NCI-H1930 (cell line): Measurements from ENCODE around the gene CYBC1.
A peak's percentile ranks its signal among the peaks of the same experiment; 100 is the strongest.
"Not testable (repeated sequence)": the region's sequence is repeated elsewhere in the genome, so short reads cannot be mapped to it uniquely, and the experiment has no call there.

Experiments used
- DNase-seq, 2 experiments: peaks; one replicate each; lab custom pipeline; 2025; lab: John Stamatoyannopoulos, UW

The CYBC1 gene

GRCh38 chr17:82434216-82434565 lies 16.4 kb downstream of the CYBC1 start:
- DNase-seq: no peak

DNA sequence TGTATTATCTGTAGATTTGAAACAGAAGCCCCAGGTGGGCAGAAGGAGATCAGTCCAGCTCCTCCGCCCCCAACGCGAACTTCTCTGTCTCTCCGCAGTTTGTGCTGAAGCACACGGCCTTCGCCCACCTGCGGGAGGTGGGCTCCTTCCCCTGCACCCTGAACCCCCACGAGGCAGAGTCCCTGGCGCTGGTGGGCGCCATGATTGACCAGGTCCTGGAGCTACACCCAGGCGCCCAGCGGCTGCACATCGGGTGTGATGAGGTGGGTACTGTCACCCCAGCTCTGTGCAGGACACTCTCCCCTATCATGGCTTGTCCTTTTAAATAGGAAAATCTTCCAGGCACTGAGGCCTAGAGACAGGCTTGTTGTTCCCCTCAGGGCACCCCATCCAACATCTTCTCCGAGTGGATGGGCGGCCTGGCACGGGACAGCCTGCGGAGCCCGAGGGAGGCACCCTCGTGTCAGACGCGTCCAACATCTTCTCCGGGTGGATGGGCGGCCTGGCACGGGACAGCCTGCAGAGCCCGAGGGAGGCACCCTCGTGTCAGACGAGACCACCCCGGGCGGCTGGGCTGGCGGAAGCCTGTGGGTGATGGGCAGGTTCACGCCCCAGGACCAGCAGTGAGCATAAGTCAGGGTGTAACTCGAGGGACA lies 16.9 kb downstream of the CYBC1 start:
- DNase-seq: no peak

- DNase-seq: no peak
Observed at GRCh38 chr17:82432017-82432416, 18.5 kb downstream of the CYBC1 start.

- no peak for DNase-seq
Observed at GRCh38 chr17:82429824-82430223, 20.7 kb downstream of the CYBC1 start.

DNA sequence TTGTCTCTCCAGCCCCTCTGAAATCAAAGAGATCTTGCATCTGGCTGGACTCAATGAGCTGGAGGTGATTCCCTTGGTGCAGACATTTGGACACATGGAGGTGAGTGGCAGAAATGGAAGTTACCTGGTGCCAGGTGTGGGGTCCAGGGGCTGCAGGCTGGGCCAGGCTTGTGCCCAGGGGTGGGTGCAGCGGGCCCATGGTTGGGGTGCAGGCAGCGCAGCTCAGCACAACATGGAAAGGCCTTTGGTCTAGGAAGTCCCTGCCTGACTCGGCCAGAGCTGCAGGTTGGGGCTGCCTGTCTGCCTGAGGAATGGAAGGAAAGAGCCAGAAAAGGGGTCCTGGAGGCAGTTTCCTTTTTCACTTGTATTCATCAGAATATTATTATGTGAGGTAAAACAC lies 22.0 kb downstream of the CYBC1 start:
- no peak for DNase-seq

- no peak for DNase-seq
Observed at GRCh38 chr17:82424863-82425159, 25.7 kb downstream of the CYBC1 start.

DNA sequence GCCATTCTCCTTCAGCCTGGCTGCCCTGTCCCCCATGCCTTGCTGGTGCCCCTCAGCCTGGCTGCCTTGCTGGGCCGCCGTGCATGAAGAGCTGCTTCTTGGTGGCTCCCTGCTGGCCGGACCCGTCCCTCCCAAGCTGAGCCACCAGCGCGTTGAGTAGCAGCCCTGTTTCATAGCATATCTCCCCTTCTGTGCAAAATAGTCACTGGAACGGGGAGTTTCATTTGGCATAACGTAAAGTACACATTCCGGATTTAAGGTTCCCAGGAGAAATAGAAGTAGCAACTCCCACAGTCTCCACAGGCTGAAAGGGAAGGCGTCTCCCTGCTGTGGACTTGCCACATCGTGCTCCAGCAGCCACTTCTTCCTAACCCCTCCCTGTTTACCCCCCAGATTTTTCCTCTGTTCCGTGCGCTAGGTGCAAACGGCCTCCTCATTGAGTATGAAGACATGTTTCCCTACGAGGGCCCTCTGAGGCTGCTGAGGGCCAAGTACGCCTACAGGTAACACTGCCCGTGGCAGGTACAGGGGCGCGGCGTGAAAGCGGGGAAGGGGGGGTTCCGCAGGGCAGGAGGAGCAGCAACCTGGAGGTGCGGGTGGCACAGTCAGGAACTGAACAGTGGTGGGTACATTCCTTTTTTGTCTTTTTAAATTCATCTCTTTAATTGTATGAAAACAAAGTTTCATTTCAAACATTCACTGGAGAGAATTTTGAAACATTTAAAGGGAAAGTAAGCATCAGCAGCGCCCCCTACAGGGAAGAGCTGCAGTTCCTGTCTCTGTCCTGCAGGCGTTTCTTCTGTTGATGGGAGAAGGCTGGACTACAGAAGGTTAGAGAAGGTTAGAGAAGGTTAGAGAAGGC lies 26.3 kb downstream of the CYBC1 start:
- no peak for DNase-seq

DNA sequence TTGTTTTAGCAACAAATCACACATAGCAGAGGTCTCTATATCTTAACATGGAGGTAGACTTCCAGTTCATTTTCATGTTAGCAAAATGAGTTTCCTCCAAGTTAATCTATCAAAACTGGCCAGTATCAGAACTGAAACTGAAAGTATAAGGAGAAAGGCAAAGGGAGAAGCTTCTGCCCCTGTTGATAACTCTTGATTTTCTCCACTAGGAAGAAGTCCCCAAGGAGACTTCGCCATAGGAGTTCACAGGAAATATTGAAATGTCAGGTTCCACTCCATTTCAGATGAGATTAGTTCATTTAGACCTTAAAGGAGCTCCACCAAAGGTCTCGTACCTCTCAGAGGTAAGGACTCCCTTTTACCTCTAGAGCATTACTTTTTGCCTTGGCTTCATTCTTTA lies 31.0 kb downstream of the CYBC1 start:
- DNase-seq: no peak

DNA sequence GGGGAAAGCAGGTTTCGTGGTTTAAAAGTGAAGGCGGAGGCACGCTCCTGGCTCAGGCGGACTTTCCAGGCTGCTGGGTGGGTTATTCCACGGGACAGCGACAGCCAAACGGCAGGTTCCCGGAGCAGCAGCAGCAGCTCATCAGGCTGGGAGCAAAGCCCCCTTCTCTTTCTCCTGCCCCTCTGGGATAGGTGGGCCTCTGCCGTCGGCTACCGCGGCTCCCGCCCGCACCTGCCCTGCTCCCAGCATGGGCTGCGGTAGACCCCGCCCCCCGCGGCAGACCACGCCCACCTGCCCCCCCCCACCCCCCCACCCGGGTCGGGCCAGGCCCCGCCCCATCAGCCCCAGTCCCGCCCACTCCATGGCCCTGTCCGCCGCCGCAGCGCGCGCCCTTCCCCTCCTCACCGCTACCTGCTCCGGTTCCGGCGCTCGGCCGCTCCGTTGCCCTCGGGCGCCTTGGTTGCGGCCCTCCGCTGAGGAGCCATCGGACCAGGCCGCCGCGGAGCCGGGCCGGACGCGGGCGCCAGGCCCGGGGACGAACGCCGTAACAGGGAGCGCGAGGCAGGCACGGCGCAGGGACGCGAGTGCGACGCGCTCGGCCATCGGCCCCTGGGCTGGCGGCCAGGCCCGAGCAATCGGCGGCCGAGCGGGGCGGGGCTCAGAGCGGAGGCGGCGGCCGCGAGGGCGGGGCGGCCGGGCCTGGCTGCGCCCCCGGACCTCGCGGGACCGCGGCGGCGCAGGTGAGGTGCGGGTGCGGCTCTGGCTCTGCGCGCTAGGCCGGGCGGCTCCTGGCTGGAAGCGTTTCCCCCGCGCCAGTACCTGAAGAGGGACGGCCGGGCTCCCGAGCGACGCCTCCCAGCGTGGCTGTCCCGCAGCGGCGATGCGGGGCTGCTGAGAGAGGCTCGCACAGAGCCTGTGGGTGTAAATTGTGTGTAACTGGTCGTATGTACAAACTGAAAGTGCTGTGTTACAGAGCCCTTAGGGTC lies 32.3 kb downstream of the CYBC1 start, which contains the start of the genes HEXD and OGFOD3:
Gene HEXD (plus strand): TSS at position 347 of the 986 bp plus-strand sequence. CDS start 1,453 bp downstream, outside the sequence.
Gene OGFOD3 (minus strand): TSS at position 586 of the 986 bp plus-strand sequence. CDS start 101 bp downstream, at position 485.
- peak; percentile 83 to 92 for DNase-seq

DNA sequence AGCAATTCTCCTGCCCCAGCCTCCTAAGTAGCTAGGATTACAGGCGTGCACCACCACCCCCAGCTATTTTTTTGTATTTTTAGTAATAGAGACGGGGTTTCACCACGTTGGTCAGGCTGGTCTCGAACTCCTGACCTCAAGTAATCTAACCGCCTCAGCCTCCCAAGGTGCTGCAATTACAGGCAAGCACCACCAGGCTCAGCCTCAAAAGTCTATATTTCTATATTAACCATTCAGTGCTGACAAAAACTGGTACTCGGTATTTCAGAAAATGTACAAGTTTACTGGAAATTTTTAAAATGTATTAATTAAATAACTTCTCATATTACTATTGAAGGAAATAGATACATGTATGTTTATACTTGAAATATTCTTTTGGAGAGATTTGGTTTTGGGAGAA lies 33.8 kb downstream of the CYBC1 start:
- DNase-seq: no peak

DNA sequence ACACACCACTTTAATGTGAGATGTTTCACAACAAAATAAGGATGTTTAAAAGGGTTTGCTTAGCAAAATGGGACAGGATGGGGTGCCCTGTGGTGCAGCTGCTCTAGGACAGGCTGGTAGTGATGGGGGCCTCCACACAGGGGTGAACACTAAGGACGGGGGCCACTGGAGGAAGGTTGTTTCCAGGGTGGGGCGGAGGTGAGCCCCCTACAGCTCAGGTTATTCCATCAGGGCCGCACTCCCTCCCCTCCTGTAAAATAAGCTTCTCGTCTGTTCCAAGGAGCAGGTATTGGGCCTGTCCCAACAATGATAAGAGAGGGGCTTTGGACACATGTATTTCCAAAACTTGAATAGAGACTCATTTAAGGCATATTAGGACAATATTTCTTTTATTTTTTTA lies 34.3 kb downstream of the CYBC1 start:
- no peak for DNase-seq

GRCh38 chr17:82415786-82416185 lies 34.8 kb downstream of the CYBC1 start:
- DNase-seq: no peak

- DNase-seq: no peak
Observed at GRCh38 chr17:82415336-82415735, 35.2 kb downstream of the CYBC1 start.

DNA sequence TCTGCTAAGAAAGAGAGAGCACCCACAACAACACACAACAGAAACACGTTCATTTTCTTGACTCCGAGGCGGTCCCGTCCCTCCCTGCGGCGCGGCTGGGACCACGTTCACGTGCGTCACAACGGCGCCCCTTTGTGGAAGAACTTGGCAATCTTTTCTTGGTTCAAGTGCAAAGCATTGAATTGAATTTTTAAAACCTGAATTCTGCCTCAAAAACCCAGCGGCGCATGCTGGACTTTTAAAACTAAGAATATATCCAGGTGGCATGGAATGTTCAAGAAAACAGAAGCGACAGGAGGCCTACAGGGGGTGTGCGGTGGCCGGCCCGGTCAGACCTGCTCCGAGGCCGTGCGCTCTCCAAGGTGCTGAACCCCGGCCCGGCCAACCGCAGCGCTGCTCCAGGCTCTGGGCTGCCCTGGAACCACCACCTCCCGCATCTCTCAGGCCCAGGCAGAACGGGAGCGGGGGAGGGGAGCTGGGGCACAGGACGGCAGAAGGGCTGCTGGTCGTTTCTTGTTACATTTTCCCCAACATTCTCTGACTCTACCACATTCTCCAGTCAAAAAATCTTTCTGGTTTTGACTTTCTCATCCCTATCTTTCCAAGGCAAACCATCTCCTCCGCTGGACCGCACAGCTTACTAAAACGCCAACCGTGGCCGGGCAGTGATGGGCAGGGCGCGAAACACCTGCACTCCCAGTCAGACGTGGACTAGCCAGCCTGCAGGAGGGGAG lies 35.8 kb downstream of the CYBC1 start:
- DNase-seq: peak in 1 of 2 experiments; percentile 20

DNA sequence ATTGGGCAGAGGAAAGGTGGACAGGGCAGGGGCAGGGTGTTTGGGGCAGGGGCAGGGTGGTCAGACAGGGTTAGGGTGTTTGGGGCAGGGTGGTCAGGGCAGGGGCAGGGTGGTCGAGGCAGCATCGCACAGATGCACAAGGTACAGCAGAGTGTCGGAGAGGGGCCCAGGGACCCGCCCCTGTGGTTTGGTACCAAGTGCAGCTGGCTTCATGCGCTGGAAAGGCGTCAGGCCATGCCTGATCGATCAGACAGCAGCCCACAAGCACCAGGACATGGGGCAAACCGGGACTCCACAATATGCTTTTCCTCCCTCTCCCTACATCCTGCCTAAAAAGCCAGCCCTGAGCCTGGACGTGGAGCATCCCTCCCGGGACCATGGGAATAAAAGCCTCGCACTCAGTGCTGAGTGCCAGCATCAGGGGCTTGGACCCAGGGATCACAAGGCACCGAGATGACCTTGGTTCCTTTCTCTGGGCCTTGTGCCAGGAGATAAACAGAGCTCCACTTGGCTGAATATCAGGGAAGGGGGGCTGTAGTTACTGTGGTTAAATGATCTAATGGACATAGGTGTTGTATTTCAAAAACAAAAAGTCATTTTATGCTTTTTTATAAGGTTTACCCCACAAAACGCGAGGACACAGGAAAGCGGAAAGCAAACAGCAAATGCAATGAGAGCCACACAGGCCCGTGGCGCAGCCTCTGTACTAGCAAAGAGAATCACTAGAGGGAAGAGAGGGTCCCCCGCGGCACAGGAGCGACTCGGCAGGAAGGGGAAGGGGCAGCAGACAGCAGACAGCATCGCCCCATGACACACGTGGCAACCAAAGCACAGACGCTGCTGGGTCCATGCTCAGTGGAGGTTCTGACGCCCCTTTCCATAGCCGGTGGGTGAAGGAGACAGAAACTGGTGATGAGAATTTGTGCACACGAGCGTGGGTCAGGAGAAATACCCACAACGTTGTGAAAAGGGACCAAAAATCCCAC lies 37.7 kb downstream of the CYBC1 start:
- no peak for DNase-seq

DNA sequence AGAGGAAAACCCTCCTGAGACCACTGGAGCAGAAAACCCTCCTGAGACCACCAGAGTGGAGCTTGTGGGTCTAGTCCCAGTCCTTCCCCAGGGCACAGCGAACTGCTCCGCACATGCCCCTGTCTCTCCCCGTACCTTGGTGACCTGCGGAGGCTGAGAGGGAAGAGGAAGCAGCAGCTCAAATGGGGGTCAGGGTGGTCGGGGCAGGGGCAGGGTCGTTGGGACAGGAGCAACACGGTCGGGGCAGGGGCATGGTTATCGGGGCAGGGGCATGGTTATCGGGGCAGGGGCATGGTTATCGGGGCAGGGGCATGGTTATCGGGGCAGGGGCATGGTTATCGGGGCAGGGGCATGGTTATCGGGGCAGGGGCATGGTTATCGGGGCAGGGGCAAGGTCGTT lies 38.5 kb downstream of the CYBC1 start:
- DNase-seq: not testable (repeated sequence)

- DNase-seq: no peak
Observed at GRCh38 chr17:82411396-82412053, 39.0 kb downstream of the CYBC1 start.

GRCh38 chr17:82410014-82410716 lies 40.4 kb downstream of the CYBC1 start:
- no peak for DNase-seq

DNA sequence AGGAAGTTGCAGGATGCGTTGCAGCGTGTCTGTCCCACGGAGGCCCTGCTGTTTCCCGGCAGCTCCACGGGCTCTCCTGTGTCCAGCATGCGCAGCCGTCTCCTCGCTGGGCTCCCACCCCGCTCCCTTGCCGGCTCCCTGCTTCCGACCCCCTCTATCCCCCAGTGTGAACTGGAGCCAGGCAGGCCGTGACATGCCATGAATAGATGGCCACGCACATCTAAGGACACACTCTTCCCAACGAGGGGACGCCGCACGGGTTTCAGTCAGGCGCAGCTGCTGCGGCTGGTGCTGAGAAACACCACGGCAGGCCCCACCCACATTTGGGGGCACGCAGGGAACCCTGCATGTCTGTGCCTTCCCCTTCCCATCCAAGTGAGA lies 41.6 kb downstream of the CYBC1 start:
- no peak for DNase-seq
